Testis (tissue), 3 donors: Measurements from ENCODE around the gene LDAH. TPM values are rescaled to one million over a fixed set of nuclear protein-coding genes. Genes with fewer than 3 reads are reported as not detected.

Source experiments
- DNase-seq: peaks from one replicate; pipeline ENCODE4 v3.0.0-alpha.2; 2019
- H3K27ac ChIP-seq, 2 donors: fragments of 200-600 bp; sonication (generic); one replicate each; pipeline ENCODE4 v1.5.1; 2019
- H3K27me3 ChIP-seq: fragments of 200-600 bp; sonication (generic); one replicate; pipeline ENCODE4 v1.5.1; 2019
- H3K36me3 ChIP-seq: fragments of 200-600 bp; sonication (generic); one replicate; pipeline ENCODE4 v1.5.1; 2017; ENCODE audit warnings: low read depth; ENCODE audit errors: missing control alignments
- H3K4me1 ChIP-seq: fragments of 200-600 bp; sonication (generic); one replicate; pipeline ENCODE4 v1.5.1; 2019
- H3K4me3 ChIP-seq, 2 donors: fragments of 200-600 bp; sonication (generic); one replicate each; pipeline ENCODE4 v1.5.1; 2017 to 2019
- H3K9me3 ChIP-seq: fragments of 200-600 bp; sonication (generic); one replicate; pipeline ENCODE4 v1.5.1; 2017
- POLR2A ChIP-seq: fragments of 450-650 bp; IDR thresholded peaks from one replicate; pipeline ENCODE4 v1.6.1; 2017; ENCODE audit warnings: antibody characterized with exemption, mild to moderate bottlenecking, moderate library complexity
- WGBS, 2 donors: methylation state at CpG; one replicate each; pipeline ENCODE4 v1.1.5; 2018; 5-methylcytosine and 5-hydroxymethylcytosine counted together
- intact Hi-C: fragments of 100-400 bp; cut with DNase I; formaldehyde crosslinking; loops from one replicate; pipeline ENCODE4 v1.15.1; 2023; ENCODE audit warnings: low total_unique reads
- polyA plus RNA-seq: library from polyadenylated mRNA; stranded (reverse); fragments of 350-450 nt; fragmentation: Illumina TruSeq; extraction: RNeasy Lipid Tissue Mini Kit (QIAGEN cat#74804); gene quantifications from one replicate; pipeline ENCODE4 v1.2.3, GENCODE V29; 2014; ENCODE audit warnings: low read depth, low replicate concordance; ENCODE audit not compliant: insufficient read depth
- total RNA-seq, 2 donors: library from RNA; depleted of rRNA; stranded (reverse); fragments of >200 nt; gene quantifications; one replicate each; pipeline ENCODE4 v1.2.3, GENCODE V29; 2016
- TF ChIP-seq, protein P1 (sequence below), 3 experiments: fragments of 450-650 bp in 2 of 3; fragments of 200-600 bp in 1 of 3; sonication (generic) in 1 of 3; IDR thresholded peaks; one replicate each; pipeline ENCODE4 v1.5.1; 2016 to 2019; ENCODE audit warnings: antibody characterized with exemption in 3 of 3, mild to moderate bottlenecking in 2 of 3, moderate library complexity in 1 of 3

LDAH gene
- total and polyA plus RNA-seq, 3 donors from 2014 or later = 9.3 to 19.4 (median 12.7) TPM

DNA sequence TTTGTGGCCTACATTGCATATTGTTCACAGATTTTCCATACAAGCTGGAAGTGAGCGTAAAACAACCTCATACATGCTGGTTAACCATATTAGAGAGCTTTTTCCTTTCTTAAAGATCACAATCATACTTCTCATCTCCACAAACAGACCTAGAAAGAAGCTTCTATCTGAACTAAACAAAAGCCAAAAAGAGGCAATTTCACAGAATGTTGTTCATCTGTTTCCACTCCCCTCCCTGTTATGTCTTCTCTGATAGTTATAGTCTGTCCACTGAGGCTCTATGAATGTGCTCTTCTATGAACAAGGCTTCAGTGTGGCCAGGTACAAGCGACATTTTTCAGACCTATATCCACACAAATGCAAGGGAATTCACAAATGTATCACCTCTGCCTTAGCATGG lies 63.4 kb downstream of the LDAH start:
- Histone ChIP-seq H3K27me3 (no peaks in the 10 kb centered on the region), H3K4me3 (no peak overlapping the region), H3K9me3 (no peaks in the 10 kb centered on the region), H3K4me1 (no peaks in the 10 kb centered on the region), H3K27ac (no peak overlapping the region), H3K36me3 (no peaks in the 10 kb centered on the region)
- WGBS, 2 donors = 96 to 97% methylated on average over 2 of the region's 2 CpGs
- intact Hi-C loops = no loop called here
- TF ChIP-seq POLR2A = no peak
- TF ChIP-seq, protein P1, sequence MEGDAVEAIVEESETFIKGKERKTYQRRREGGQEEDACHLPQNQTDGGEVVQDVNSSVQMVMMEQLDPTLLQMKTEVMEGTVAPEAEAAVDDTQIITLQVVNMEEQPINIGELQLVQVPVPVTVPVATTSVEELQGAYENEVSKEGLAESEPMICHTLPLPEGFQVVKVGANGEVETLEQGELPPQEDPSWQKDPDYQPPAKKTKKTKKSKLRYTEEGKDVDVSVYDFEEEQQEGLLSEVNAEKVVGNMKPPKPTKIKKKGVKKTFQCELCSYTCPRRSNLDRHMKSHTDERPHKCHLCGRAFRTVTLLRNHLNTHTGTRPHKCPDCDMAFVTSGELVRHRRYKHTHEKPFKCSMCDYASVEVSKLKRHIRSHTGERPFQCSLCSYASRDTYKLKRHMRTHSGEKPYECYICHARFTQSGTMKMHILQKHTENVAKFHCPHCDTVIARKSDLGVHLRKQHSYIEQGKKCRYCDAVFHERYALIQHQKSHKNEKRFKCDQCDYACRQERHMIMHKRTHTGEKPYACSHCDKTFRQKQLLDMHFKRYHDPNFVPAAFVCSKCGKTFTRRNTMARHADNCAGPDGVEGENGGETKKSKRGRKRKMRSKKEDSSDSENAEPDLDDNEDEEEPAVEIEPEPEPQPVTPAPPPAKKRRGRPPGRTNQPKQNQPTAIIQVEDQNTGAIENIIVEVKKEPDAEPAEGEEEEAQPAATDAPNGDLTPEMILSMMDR (IDR thresholded peaks at IDR 0.05) = no peak
- no peak for DNase-seq

- Histone ChIP-seq H3K27ac (no peak overlapping the region), H3K36me3 (no peaks in the 10 kb centered on the region), H3K4me3 (no peak overlapping the region), H3K4me1 (no peaks in the 10 kb centered on the region), H3K9me3 (no peaks in the 10 kb centered on the region), H3K27me3 (no peaks in the 10 kb centered on the region)
- TF ChIP-seq, protein P1 (IDR thresholded peaks at IDR 0.05) = no peak
- no peak for TF ChIP-seq POLR2A
- intact Hi-C loops = no loop called here
- 80 to 88% methylated on average over 1 of the region's 1 CpG for WGBS, 2 donors
- DNase-seq = no peak
Measured at GRCh38 chr2:20758997-20759396, 63.9 kb downstream of the LDAH start.

DNA sequence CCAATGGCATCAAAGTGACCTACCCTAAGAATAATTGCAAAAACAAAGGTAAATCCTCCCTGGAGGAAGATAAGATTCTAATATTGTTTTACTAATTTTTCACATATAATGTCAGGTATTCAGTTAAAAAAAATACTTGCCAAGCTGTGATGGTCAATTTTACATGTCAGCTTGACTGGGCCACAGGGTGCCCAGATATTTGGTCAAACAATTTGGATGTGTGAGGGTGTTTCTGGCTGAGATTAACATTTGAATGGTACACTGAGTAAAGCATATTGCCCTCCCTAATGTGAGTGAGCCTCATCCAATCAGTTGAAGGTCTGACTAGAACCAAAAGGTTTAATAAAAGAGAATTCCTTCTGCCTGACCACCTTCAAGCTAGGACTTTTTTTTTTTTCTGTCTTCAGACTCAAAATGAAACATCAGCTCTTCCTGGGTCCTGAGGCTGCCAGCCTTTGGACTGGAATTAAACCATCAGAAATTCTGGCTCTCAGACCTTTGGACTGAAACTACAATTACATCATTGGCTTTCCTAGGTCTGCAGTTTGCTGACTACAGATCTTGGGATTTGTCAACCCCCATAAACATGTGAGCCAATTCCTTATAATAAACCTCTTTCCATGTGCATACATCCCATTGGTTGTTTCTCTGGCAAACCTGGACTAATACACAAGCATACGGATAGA lies 65.4 kb downstream of the LDAH start:
- no peak for TF ChIP-seq POLR2A
- TF ChIP-seq, protein P1 (IDR thresholded peaks at IDR 0.05) = no peak
- no peak for DNase-seq
- intact Hi-C loops = no loop called here
- H3K27me3 ChIP-seq = no peaks in the 10 kb centered on the region
- WGBS, 2 donors = 95 to 96% methylated on average over 1 of the region's 1 CpG
- no peaks in the 10 kb centered on the region for H3K36me3 ChIP-seq
- no peaks in the 10 kb centered on the region for H3K4me1 ChIP-seq
- H3K27ac ChIP-seq = no peak overlapping the region
- no peak overlapping the region for H3K4me3 ChIP-seq
- H3K9me3 ChIP-seq = no peaks in the 10 kb centered on the region

GRCh38 chr2:20755132-20755800 lies 67.6 kb downstream of the LDAH start:
- no peaks in the 10 kb centered on the region for H3K36me3 ChIP-seq
- no peaks in the 10 kb centered on the region for H3K27me3 ChIP-seq
- no peaks in the 10 kb centered on the region for H3K4me1 ChIP-seq
- no peak overlapping the region for H3K27ac ChIP-seq
- TF ChIP-seq, protein P1 (IDR thresholded peaks at IDR 0.05) = no peak
- TF ChIP-seq POLR2A = no peak
- intact Hi-C loops = no loop called here
- H3K4me3 ChIP-seq = no peak overlapping the region
- no peak for DNase-seq
- H3K9me3 ChIP-seq = no peaks in the 10 kb centered on the region

DNA sequence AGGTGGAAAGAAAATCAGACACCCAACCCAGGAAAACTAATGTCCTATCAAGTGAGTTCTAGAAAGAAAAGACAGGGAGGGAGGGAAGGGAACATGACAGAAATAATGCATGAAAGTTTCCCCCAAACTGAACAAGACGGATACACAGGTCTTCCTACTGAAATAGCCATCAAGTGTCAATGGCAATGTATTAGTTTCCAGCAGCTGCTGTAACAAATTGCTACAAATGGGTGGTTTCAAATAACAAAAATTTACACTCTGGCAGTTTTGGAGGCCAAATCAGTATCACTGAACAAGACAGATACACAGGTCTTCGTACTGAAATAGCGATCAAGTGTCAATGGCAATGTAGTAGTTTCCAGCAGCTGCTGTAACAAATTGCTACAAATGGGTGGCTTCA lies 70.6 kb downstream of the LDAH start:
- intact Hi-C loops = no loop called here
- H3K27me3 ChIP-seq = no peaks in the 10 kb centered on the region
- 58 to 69% methylated on average over 3 of the region's 3 CpGs for WGBS, 2 donors
- no peak for DNase-seq
- H3K27ac ChIP-seq = no peak overlapping the region
- H3K36me3 ChIP-seq = no peaks in the 10 kb centered on the region
- TF ChIP-seq POLR2A = no peak
- TF ChIP-seq, protein P1 (IDR thresholded peaks at IDR 0.05) = no peak
- H3K9me3 ChIP-seq = no peaks in the 10 kb centered on the region
- H3K4me1 ChIP-seq = no peaks in the 10 kb centered on the region
- no peak overlapping the region for H3K4me3 ChIP-seq
